Measurements from ENCODE around the gene SLC24A2. TPM values are rescaled to one million over a fixed set of nuclear protein-coding genes. Genes with fewer than 3 reads are reported as not detected.

The SLC24A2 gene
- total RNA-seq, 2 donors from 2014 or later = not detected

DNA sequence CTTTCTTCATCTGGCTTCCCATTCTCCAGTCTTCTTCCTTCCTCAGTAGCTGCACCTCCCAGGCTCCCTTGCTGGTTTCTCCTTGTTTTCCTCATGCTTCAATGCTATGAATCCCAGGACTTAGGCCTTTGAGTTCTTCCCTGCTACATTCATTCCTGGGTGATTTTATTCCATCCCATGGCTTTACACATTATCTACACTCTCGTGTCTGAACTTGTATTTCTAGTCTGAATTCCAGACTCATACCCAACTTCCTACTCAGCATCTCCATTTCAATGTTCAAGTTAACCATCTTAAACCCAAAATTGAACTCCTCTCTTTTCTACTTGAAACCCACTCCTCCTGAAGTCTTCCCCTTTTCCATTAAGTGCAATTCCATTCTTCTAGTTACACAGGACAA is 20.0 kb downstream of the SLC24A2 start:
- no peak for DNase-seq (ENCODE audit: low spot score)
- no peaks in the 10 kb centered on the region for H3K36me3 ChIP-seq
- H3K4me1 ChIP-seq (ENCODE audit: control insufficient read depth in 1 of 2, low read depth in 2 of 2) = no peaks in the 10 kb centered on the region
- no peaks in the 10 kb centered on the region for H3K9me3 ChIP-seq
- no peak for ATAC-seq (ENCODE audit: insufficient number of reproducible peaks, low FRiP score, low read depth)
- TF ChIP-seq CTCF (IDR thresholded peaks at IDR 0.05) = no peak
- H3K27me3 ChIP-seq (replicated peaks; ENCODE audit: insufficient read depth) = no peaks in the 10 kb centered on the region
- no peak overlapping the region for H3K4me3 ChIP-seq
- no peak overlapping the region for H3K27ac ChIP-seq

DNA sequence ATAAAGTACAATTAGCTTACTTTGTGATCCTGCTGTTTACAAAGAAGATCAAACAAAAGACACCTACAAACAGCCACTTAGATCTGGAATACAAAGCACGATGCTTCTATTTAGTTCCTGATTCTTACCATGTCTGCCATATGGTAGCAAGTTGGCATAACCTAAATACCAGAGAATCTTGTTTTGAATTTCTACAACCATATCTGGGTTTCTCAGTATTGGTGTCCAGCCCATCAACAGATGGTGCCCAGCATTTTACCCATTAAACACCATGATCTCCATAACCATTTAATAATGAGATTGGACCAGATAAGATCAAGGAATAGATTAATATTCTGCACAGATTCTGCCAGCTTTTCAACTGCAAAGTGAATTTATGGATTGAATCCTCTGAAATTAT is 29.8 kb downstream of the SLC24A2 start:
- TF ChIP-seq CTCF (IDR thresholded peaks at IDR 0.05) = no peak

GRCh38 chr9:19757745-19758144 is 31.1 kb downstream of the SLC24A2 start:
- H3K36me3 ChIP-seq = no peaks in the 10 kb centered on the region
- TF ChIP-seq CTCF (IDR thresholded peaks at IDR 0.05) = no peak
- no peak for DNase-seq (ENCODE audit: low spot score)
- no peak overlapping the region for H3K4me3 ChIP-seq
- H3K9me3 ChIP-seq = no peaks in the 10 kb centered on the region
- no peak for ATAC-seq (ENCODE audit: insufficient number of reproducible peaks, low FRiP score, low read depth)
- H3K4me1 ChIP-seq (ENCODE audit: control insufficient read depth in 1 of 2, low read depth in 2 of 2) = no peaks in the 10 kb centered on the region
- no peak overlapping the region for H3K27ac ChIP-seq
- H3K27me3 ChIP-seq (replicated peaks; ENCODE audit: insufficient read depth) = no peaks in the 10 kb centered on the region

More for the DNA sequence above, 29.8 kb downstream of the SLC24A2 start:
- Histone ChIP-seq H3K27me3 (replicated peaks; ENCODE audit: insufficient read depth) (no peaks in the 10 kb centered on the region), H3K36me3 (no peaks in the 10 kb centered on the region), H3K4me1 (ENCODE audit: control insufficient read depth in 1 of 2, low read depth in 2 of 2) (no peaks in the 10 kb centered on the region), H3K4me3 (no peak overlapping the region), H3K9me3 (no peaks in the 10 kb centered on the region), H3K27ac (no peak overlapping the region)
- DNase-seq (ENCODE audit: low spot score) = no peak
- no peak for ATAC-seq (ENCODE audit: insufficient number of reproducible peaks, low FRiP score, low read depth)

- TF ChIP-seq CTCF (IDR thresholded peaks at IDR 0.05) = no peak
- no peaks in the 10 kb centered on the region for H3K4me1 ChIP-seq (ENCODE audit: control insufficient read depth in 1 of 2, low read depth in 2 of 2)
- H3K9me3 ChIP-seq = no peaks in the 10 kb centered on the region
- H3K27ac ChIP-seq = no peak overlapping the region
- DNase-seq (ENCODE audit: low spot score) (no peak), ATAC-seq (ENCODE audit: insufficient number of reproducible peaks, low FRiP score, low read depth) (no peak)
- H3K4me3 ChIP-seq = no peak overlapping the region
- no peaks in the 10 kb centered on the region for H3K27me3 ChIP-seq (replicated peaks; ENCODE audit: insufficient read depth)
- no peaks in the 10 kb centered on the region for H3K36me3 ChIP-seq
Observed at GRCh38 chr9:19754921-19755320, 33.9 kb downstream of the SLC24A2 start.

DNA sequence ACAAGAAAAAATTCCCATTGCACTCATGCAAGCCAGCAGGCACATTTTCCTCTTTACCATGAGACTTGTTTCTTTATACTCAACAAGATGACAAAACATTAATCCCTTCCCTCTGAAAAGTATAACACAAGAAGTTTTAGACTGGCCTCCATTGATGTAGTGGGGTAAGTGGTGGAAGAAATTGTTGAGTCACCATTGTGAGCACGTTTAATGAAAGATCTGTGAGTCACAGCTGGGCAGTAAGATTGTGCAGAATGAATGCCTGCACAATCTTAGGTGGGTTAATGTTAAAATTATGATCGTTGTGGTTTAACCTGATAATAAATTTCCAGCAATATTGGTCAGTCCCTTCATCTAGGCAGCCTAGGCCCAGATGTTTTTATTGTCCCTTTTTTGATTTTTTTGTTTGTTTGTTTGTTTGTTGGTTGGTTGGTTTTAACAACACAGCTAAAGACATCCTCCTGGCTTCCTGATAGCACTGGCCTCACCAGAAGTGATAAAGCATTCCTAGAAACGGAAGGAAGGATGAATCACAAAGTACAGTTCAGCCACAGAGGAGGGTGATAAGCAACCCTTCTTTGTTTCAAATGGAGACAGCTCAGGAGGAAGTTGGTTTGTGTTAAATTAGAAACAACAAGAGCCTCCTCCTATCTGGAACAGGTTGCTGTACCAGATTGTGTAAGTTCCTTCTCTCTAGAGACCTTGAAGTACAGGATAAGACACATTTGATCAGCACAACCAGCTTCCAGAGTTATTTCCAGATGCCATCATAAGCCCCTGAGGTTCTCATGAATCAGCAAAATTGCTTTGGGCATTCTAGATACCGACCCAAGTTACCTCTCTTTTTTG is 40.3 kb downstream of the SLC24A2 start:
- no peaks in the 10 kb centered on the region for H3K36me3 ChIP-seq
- no peak overlapping the region for H3K27ac ChIP-seq
- no peak for DNase-seq (ENCODE audit: low spot score)
- ATAC-seq (ENCODE audit: insufficient number of reproducible peaks, low FRiP score, low read depth) = no peak
- no peaks in the 10 kb centered on the region for H3K27me3 ChIP-seq (replicated peaks; ENCODE audit: insufficient read depth)
- H3K4me1 ChIP-seq (ENCODE audit: control insufficient read depth in 1 of 2, low read depth in 2 of 2) = no peaks in the 10 kb centered on the region
- no peak for TF ChIP-seq CTCF (IDR thresholded peaks at IDR 0.05)
- H3K9me3 ChIP-seq = no peaks in the 10 kb centered on the region
- no peak overlapping the region for H3K4me3 ChIP-seq
